ENCODE data around the gene HLA-G. TPM values are rescaled to one million over a fixed set of nuclear protein-coding genes. Genes with fewer than 3 reads are reported as not detected.
"Not testable (repeated sequence)": the region's sequence is repeated elsewhere in the genome, so short reads cannot be mapped to it uniquely, and the experiment has no call there.

HLA-G gene
- total and polyA plus RNA-seq, 9 donors = 0.41 to 8.1 (median 4.3) TPM; not detected in 1

DNA sequence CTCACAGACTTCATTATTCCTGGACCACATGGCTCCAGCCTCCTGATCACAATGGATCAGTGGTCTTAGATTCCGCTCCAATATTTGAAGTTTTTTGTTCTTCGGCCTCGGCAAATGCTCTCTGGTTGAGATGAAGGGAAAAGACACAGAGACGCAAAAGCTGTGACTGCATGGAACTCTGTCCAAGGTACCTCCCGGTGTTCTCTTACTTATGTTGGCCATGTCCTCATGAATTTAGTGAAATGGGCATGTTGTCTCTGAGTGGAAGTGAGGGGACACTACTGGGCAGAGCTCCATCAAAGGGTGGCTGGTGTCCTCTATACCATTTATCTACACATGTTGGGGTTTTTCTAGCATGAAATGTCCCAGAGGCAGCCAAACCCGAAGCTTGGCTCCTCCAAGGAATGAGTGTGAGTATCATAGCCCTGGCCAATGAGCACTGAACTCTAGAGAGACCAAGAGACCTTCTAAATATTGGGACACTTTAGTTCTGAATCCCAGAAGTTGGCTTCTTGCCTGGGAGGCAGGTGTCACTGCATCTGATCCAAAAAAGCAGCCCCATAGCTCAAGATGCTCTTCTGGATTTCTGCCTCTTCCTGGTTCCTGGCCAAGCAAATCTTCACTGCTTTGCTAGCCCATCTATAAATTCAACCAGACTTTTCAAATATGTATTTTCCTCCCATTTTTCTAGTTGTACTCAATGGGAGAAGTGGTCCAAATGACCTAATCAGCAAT lies 34.1 kb downstream of the HLA-G start:
- H3K4me1 ChIP-seq (ENCODE audit: control insufficient read depth, insufficient read depth, low read length) = no peaks in the 10 kb centered on the region
- 45% methylated on average over 4 of the region's 6 CpGs for WGBS (ENCODE audit: insufficient coverage)
- no peak for DNase-seq
- no peaks in the 10 kb centered on the region for H3K36me3 ChIP-seq (ENCODE audit: control insufficient read depth, insufficient read depth, low read length)
- H3K4me3 ChIP-seq (ENCODE audit: low read length) = no peak overlapping the region
- H3K27ac ChIP-seq (ENCODE audit: low read length) = no peak overlapping the region
- peaks cover 33% of the 10 kb centered on the region for H3K27me3 ChIP-seq (ENCODE audit: control insufficient read depth, insufficient read depth, low read length)
- no peaks in the 10 kb centered on the region for H3K9me3 ChIP-seq (replicated peaks; ENCODE audit: control insufficient read depth, low read depth, low read length)

- Histone ChIP-seq H3K4me3 (ENCODE audit: low read length) (no peak overlapping the region), H3K9me3 (replicated peaks; ENCODE audit: control insufficient read depth, low read depth, low read length) (no peaks in the 10 kb centered on the region), H3K27me3 (ENCODE audit: control insufficient read depth, insufficient read depth, low read length) (peaks cover 39% of the 10 kb centered on the region), H3K36me3 (ENCODE audit: control insufficient read depth, insufficient read depth, low read length) (no peaks in the 10 kb centered on the region), H3K27ac (ENCODE audit: low read length) (no peak overlapping the region), H3K4me1 (ENCODE audit: control insufficient read depth, insufficient read depth, low read length) (no peaks in the 10 kb centered on the region)
- DNase-seq = no peak
- WGBS (ENCODE audit: insufficient coverage) = 1% methylated on average over 17 of the region's 24 CpGs
These were observed 36.6 kb downstream of the HLA-G start for GRCh38 chr6:29864037-29864810.

GRCh38 chr6:29865631-29866030 lies 38.0 kb downstream of the HLA-G start:
- H3K27me3 ChIP-seq (ENCODE audit: control insufficient read depth, insufficient read depth, low read length) = peaks cover 43% of the 10 kb centered on the region
- no peak for DNase-seq
- no CpG with 5 or more reads among the region's 1 CpG for WGBS (ENCODE audit: insufficient coverage)

DNA sequence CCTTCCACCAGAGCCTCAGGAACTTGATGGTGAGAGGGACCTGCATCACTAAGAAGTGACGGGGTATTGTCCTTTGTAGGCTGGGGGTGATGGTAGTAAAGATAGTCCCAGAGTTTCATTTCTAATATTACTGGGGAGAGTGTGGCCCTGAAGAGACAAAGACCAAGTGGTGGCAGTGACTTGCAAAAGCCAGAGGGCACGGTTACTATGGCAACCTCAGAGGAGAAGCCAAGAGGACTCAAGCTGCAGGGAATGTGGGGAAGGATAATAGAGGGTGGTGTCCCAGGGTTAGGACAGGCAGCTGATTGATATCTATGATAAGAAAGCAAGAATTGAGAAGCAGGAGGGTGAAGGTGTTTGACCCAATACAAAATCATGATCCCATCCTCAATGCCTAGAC lies 42.5 kb downstream of the HLA-G start:
- H3K27me3 ChIP-seq (ENCODE audit: control insufficient read depth, insufficient read depth, low read length) = peaks cover 21% of the 10 kb centered on the region
- H3K9me3 ChIP-seq (replicated peaks; ENCODE audit: control insufficient read depth, low read depth, low read length) = no peaks in the 10 kb centered on the region
- WGBS (ENCODE audit: insufficient coverage) = 56% methylated on average over 1 of the region's 2 CpGs
- no peak overlapping the region for H3K4me3 ChIP-seq (ENCODE audit: low read length)
- no peaks in the 10 kb centered on the region for H3K4me1 ChIP-seq (ENCODE audit: control insufficient read depth, insufficient read depth, low read length)
- no peak for DNase-seq
- no peak overlapping the region for H3K27ac ChIP-seq (ENCODE audit: low read length)
- H3K36me3 ChIP-seq (ENCODE audit: control insufficient read depth, insufficient read depth, low read length) = no peaks in the 10 kb centered on the region

More at GRCh38 chr6:29865631-29866030, 38.0 kb downstream of the HLA-G start:
- Histone ChIP-seq H3K27ac (ENCODE audit: low read length) (no peak overlapping the region), H3K9me3 (replicated peaks; ENCODE audit: control insufficient read depth, low read depth, low read length) (no peaks in the 10 kb centered on the region), H3K4me3 (ENCODE audit: low read length) (no peak overlapping the region), H3K4me1 (ENCODE audit: control insufficient read depth, insufficient read depth, low read length) (no peaks in the 10 kb centered on the region), H3K36me3 (ENCODE audit: control insufficient read depth, insufficient read depth, low read length) (no peaks in the 10 kb centered on the region)

DNA sequence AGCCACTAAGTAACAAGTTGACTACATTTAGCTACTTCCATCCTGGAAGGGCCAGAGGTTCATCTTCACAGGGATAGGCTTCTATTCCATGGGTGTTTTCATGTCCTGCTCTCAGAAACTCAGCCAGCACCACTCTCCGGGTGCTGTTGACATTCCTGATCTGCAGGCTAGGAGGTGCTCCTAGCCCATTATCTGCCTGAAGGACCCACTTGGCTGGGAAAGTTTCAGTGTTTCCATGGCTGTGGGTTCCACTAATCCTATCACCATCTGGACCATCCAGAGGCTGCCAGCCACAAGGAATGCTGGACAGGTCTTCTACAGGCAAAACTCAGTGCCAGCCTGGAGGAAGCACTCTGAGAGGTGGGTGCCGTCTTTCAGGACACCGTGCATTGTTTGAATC lies 45.2 kb downstream of the HLA-G start:
- no peak overlapping the region for H3K27ac ChIP-seq (ENCODE audit: low read length)
- no peaks in the 10 kb centered on the region for H3K9me3 ChIP-seq (replicated peaks; ENCODE audit: control insufficient read depth, low read depth, low read length)
- 78% methylated on average over 3 of the region's 3 CpGs for WGBS (ENCODE audit: insufficient coverage)
- H3K27me3 ChIP-seq (ENCODE audit: control insufficient read depth, insufficient read depth, low read length) = peaks cover 6% of the 10 kb centered on the region
- DNase-seq = no peak
- H3K4me1 ChIP-seq (ENCODE audit: control insufficient read depth, insufficient read depth, low read length) = no peaks in the 10 kb centered on the region
- H3K4me3 ChIP-seq (ENCODE audit: low read length) = no peak overlapping the region
- H3K36me3 ChIP-seq (ENCODE audit: control insufficient read depth, insufficient read depth, low read length) = no peaks in the 10 kb centered on the region

DNA sequence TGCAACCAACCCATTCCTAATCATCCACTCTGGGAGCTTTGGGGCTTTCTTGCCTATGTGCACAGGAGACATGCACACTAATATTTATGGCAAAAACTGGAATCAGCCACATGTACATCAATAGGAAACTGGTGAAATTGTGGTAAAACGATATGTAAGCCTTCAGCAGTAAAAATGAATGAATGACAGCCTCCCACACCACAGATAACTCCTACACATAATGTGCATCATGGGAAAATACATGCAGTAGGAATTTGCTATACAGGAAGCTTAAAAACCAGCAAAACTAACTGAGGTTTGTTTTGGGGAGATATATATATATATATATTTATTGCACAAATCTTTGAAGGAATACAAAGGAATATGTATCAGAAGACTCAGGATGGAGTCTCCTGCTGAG lies 47.6 kb downstream of the HLA-G start:
- WGBS (ENCODE audit: insufficient coverage) = no CpG with 5 or more reads among the region's 1 CpG
- Histone ChIP-seq H3K36me3 (ENCODE audit: control insufficient read depth, insufficient read depth, low read length) (no peaks in the 10 kb centered on the region), H3K27me3 (ENCODE audit: control insufficient read depth, insufficient read depth, low read length) (no peaks in the 10 kb centered on the region), H3K27ac (ENCODE audit: low read length) (no peak overlapping the region), H3K4me1 (ENCODE audit: control insufficient read depth, insufficient read depth, low read length) (no peaks in the 10 kb centered on the region), H3K9me3 (replicated peaks; ENCODE audit: control insufficient read depth, low read depth, low read length) (no peaks in the 10 kb centered on the region), H3K4me3 (ENCODE audit: low read length) (no peak overlapping the region)
- no peak for DNase-seq

DNA sequence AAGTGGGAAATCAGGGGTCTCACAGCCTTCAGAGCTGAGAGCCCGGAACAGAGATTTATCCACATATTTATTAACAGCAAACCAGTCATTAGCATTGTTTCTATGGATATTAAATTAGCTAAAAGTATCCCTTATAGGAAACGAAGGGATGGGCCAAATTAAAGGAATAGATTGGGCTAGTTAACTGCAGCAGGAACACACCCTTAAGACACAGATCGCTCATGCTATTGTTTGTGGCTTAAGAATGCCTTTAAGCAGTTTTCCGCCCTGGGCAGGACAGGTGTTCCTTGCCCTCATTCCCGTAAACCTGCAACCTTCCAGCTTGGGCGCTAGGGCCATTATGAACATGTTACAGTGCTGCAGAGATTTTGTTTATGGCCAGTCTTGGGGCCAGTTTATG lies 48.1 kb downstream of the HLA-G start:
- DNase-seq; H3K4me3 ChIP-seq (ENCODE audit: low read length); H3K27me3 ChIP-seq (ENCODE audit: control insufficient read depth, insufficient read depth, low read length); H3K36me3 ChIP-seq (ENCODE audit: control insufficient read depth, insufficient read depth, low read length); H3K27ac ChIP-seq (ENCODE audit: low read length); H3K9me3 ChIP-seq (replicated peaks; ENCODE audit: control insufficient read depth, low read depth, low read length); H3K4me1 ChIP-seq (ENCODE audit: control insufficient read depth, insufficient read depth, low read length): not testable (repeated sequence)
- 93% methylated on average over 2 of the region's 6 CpGs for WGBS (ENCODE audit: insufficient coverage)

Other genes with a start within 250 kb of the HLA-G start
- gene OR2H2, start 242.7 kb upstream of the HLA-G start, total RNA-seq = not detected
- under 1 TPM; 0.04 to 0.32 (median 0.15) TPM for gene OR2H2, start 242.7 kb upstream of the HLA-G start, polyA plus RNA-seq (ENCODE audit: insufficient read depth in 1 of 8, insufficient read length in 8 of 8, low replicate concordance in 1 of 8)
- gene GABBR1, start 194.6 kb upstream of the HLA-G start, total RNA-seq = 14.0 TPM
- 10 to 100 TPM; 22.6 to 48.4 (median 37.0) TPM for gene GABBR1, start 194.6 kb upstream of the HLA-G start, polyA plus RNA-seq (ENCODE audit: insufficient read depth in 1 of 8, insufficient read length in 8 of 8, low replicate concordance in 1 of 8)
- gene MOG, start 170.7 kb upstream of the HLA-G start, total RNA-seq = not detected
- not detected for gene MOG, start 170.7 kb upstream of the HLA-G start, polyA plus RNA-seq (ENCODE audit: insufficient read depth in 1 of 8, insufficient read length in 8 of 8, low replicate concordance in 1 of 8)
- not detected for gene ZFP57, start 146.7 kb upstream of the HLA-G start, total RNA-seq
- gene ZFP57, start 146.7 kb upstream of the HLA-G start, polyA plus RNA-seq (ENCODE audit: insufficient read depth in 1 of 8, insufficient read length in 8 of 8, low replicate concordance in 1 of 8) = 1 to 10 TPM in 1 of 8 donors, under 1 TPM in 1, not detected in 6; 0.08 to 1.1 TPM
- 6.6 TPM for gene HLA-F, start 104.4 kb upstream of the HLA-G start, total RNA-seq
- 10 to 100 TPM in 1 of 8 donors, 1 to 10 TPM in 7; 4.6 to 10.7 (median 6.9) TPM for gene HLA-F, start 104.4 kb upstream of the HLA-G start, polyA plus RNA-seq (ENCODE audit: insufficient read depth in 1 of 8, insufficient read length in 8 of 8, low replicate concordance in 1 of 8)
- gene HLA-A, start 114.7 kb downstream of the HLA-G start, total RNA-seq = 104 TPM
- gene HLA-A, start 114.7 kb downstream of the HLA-G start, polyA plus RNA-seq (ENCODE audit: insufficient read depth in 1 of 8, insufficient read length in 8 of 8, low replicate concordance in 1 of 8) = 100 to 1,000 TPM in 5 of 8 donors, 10 to 100 TPM in 3; 55.7 to 138 (median 111) TPM
- 38.3 TPM for gene POLR1H, start 233.4 kb downstream of the HLA-G start, total RNA-seq
- gene POLR1H, start 233.4 kb downstream of the HLA-G start, polyA plus RNA-seq (ENCODE audit: insufficient read depth in 1 of 8, insufficient read length in 8 of 8, low replicate concordance in 1 of 8) = 10 to 100 TPM; 19.7 to 31.3 (median 25.5) TPM
- 17.9 TPM for gene PPP1R11, start 239.4 kb downstream of the HLA-G start, total RNA-seq
- gene PPP1R11, start 239.4 kb downstream of the HLA-G start, polyA plus RNA-seq (ENCODE audit: insufficient read depth in 1 of 8, insufficient read length in 8 of 8, low replicate concordance in 1 of 8) = 10 to 100 TPM; 27.7 to 35.6 (median 33.0) TPM
- not detected for gene RNF39, start 247.9 kb downstream of the HLA-G start, total RNA-seq
- 1 to 10 TPM in 1 of 8 donors, under 1 TPM in 7; 0.46 to 1.1 (median 0.67) TPM for gene RNF39, start 247.9 kb downstream of the HLA-G start, polyA plus RNA-seq (ENCODE audit: insufficient read depth in 1 of 8, insufficient read length in 8 of 8, low replicate concordance in 1 of 8)